Lung (tissue), 12 donors: ENCODE measurements around the gene TBC1D10A. TPM values are rescaled to one million over a fixed set of nuclear protein-coding genes. Genes with fewer than 3 reads are reported as not detected.

Source experiments
- ATAC-seq: fragments of 200-7000 bp; cut with Tn5 transposase; one replicate; pipeline ENCODE4 v1.9.1; 2020; ENCODE audit warnings: moderate number of reproducible peaks; ENCODE audit not compliant: insufficient read depth, low FRiP score
- DNase-seq, 3 donors: peaks; one replicate each; pipeline ENCODE4 v3.0.0-alpha.2; 2013 to 2017
- H3K27ac ChIP-seq, 2 donors: one replicate each; pipeline ENCODE4 v1.5.1; 2013; ENCODE audit warnings: mild to moderate bottlenecking in 2 of 2, moderate library complexity in 2 of 2, control low read depth in 1 of 2, inconsistent platforms in 1 of 2, low read depth in 1 of 2, low read length in 1 of 2
- H3K27me3 ChIP-seq, 3 donors: one replicate each; pipeline ENCODE4 v1.5.1; 2013; ENCODE audit warnings: low read length in 2 of 3; ENCODE audit not compliant: control insufficient read depth in 3 of 3, insufficient read depth in 3 of 3
- H3K36me3 ChIP-seq, 4 donors: one replicate each; pipeline ENCODE4 v1.5.1; 2013; ENCODE audit warnings: low read length in 4 of 4, mild to moderate bottlenecking in 1 of 4, moderate library complexity in 1 of 4; ENCODE audit not compliant: control insufficient read depth in 4 of 4, insufficient read depth in 4 of 4
- H3K4me1 ChIP-seq, 5 donors: one replicate each; pipeline ENCODE4 v1.5.1; 2013; ENCODE audit warnings: low read length in 5 of 5, mild to moderate bottlenecking in 2 of 5, moderate library complexity in 1 of 5; ENCODE audit not compliant: control insufficient read depth in 5 of 5, insufficient read depth in 5 of 5
- H3K4me3 ChIP-seq: one replicate; pipeline ENCODE4 v1.5.1; 2013; ENCODE audit warnings: mild to moderate bottlenecking, control low read depth, moderate library complexity
- H3K9ac ChIP-seq, 2 donors: one replicate each; pipeline ENCODE4 v1.5.1; 2013; ENCODE audit warnings: low read length in 2 of 2, control low read depth in 1 of 2; ENCODE audit not compliant: insufficient read depth in 1 of 2
- H3K9me3 ChIP-seq, 4 donors: one replicate each; pipeline ENCODE4 v1.5.1; 2013; ENCODE audit warnings: low read length in 3 of 4, mild to moderate bottlenecking in 1 of 4, moderate library complexity in 1 of 4; ENCODE audit not compliant: control insufficient read depth in 4 of 4, insufficient read depth in 3 of 4
- WGBS, 2 donors: extraction: QIAGEN DNeasy Blood & Tissue Kit; methylation state at CpG; one replicate each; pipeline ENCODE4 v1.1.7; 2013; 5-methylcytosine and 5-hydroxymethylcytosine counted together
- polyA plus RNA-seq, 2 donors: library from polyadenylated mRNA; stranded (reverse); fragments of 200-250 nt; gene quantifications; one replicate each; pipeline ENCODE4 v1.2.1, GENCODE V29; 2013
- total RNA-seq, 2 donors: library from RNA; depleted of rRNA in 1 of 2; stranded (reverse); fragments of >200 nt in 1 of 2; gene quantifications; one replicate each; pipeline ENCODE4 v1.2.1, GENCODE V29; 2014 to 2021
- TF ChIP-seq, protein P1 (sequence below): IDR thresholded peaks from 2 replicates; pipeline ENCODE4 v1.5.1; 2012; ENCODE audit warnings: mild to moderate bottlenecking; ENCODE audit errors: control extremely low read depth, extremely low read depth
- donor health status: control.
- donor health status: control.
- donor health status: Bipolar disorder and iron deficiency.
- donor health status: healthy.
- donor health status: DM: yes; HTN: yes; CAD: no.

Gene TBC1D10A
- total and polyA plus RNA-seq, 4 donors, result 15.0 to 36.4 (median 26.6) TPM

DNA sequence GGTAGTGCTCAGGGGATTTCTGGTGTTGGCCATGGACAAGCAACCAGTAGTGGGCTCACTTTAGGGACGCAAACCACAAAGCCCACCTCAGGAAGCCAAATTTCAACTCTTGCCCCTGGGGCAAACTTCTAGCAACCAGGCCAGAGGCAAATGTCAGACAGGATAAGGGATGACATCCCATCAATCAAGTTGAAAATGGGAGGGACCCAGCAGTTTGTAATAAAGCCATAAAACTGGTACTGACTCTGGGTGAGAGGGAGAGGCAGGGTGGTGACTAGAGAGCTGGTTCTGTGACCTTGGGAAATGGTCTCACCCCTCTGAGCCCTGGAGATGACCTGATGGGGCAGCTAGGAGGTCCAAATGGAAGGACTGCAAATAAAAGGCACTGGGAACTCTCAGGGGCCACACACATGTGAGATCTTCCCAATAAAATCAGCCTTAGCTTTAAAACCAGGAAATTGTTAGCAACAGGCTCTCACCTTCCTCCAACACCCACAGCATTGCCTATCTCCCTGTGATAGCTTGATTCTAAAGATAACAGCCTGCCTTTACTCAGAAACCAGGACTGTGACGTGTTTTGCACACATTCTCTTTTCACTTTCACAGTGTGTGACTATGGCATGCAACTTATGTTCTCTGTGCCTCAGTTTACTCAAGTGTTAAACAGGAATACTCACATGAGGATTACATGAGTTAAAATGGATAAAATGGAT lies 6.4 kb upstream of the TBC1D10A start:
- peaks cover 0 to 2% (median 0%) of the 10 kb centered on the region in 4 donors for H3K9me3 ChIP-seq
- H3K4me1 ChIP-seq, result no peaks in the 10 kb centered on the region
- no peak overlapping the region for H3K9ac ChIP-seq
- H3K4me3 ChIP-seq, result no peak overlapping the region
- H3K36me3 ChIP-seq, result peaks cover 37 to 64% (median 47%) of the 10 kb centered on the region in 4 donors
- DNase-seq, result no peak
- TF ChIP-seq, protein P1, sequence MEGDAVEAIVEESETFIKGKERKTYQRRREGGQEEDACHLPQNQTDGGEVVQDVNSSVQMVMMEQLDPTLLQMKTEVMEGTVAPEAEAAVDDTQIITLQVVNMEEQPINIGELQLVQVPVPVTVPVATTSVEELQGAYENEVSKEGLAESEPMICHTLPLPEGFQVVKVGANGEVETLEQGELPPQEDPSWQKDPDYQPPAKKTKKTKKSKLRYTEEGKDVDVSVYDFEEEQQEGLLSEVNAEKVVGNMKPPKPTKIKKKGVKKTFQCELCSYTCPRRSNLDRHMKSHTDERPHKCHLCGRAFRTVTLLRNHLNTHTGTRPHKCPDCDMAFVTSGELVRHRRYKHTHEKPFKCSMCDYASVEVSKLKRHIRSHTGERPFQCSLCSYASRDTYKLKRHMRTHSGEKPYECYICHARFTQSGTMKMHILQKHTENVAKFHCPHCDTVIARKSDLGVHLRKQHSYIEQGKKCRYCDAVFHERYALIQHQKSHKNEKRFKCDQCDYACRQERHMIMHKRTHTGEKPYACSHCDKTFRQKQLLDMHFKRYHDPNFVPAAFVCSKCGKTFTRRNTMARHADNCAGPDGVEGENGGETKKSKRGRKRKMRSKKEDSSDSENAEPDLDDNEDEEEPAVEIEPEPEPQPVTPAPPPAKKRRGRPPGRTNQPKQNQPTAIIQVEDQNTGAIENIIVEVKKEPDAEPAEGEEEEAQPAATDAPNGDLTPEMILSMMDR, result no peak
- H3K27ac ChIP-seq, result no peak overlapping the region
- WGBS, 2 donors, result 93 to 95% methylated on average over 2 of the region's 2 CpGs
- H3K27me3 ChIP-seq, result no peaks in the 10 kb centered on the region
- no peak for ATAC-seq

DNA sequence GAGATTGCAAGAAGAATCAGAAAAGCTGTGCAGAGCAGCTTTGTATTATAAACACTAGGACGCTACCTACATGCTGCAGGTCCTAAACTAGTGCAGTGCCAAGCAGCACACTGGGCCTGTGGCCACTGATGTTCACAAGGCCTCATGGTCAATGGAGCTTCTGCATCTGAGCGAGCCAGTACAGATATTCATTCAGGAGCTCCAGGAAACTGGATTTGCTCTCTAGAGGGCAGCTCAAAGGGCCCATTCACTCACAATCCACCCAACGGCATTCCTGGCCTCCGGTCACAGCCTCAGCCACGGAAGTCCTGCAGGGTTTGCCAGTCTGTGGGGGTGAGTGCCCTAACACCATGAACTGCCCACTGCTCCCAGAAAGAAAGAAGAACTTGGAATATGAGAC lies 5.8 kb upstream of the TBC1D10A start:
- Histone ChIP-seq H3K27me3 (no peaks in the 10 kb centered on the region), H3K4me3 (no peak overlapping the region), H3K36me3 (peaks cover 32 to 59% (median 44%) of the 10 kb centered on the region in 4 donors), H3K9ac (no peak overlapping the region), H3K9me3 (peaks cover 0 to 2% (median 0%) of the 10 kb centered on the region in 4 donors), H3K4me1 (peaks cover 0 to 4% (median 0%) of the 10 kb centered on the region in 5 donors), H3K27ac (no peak overlapping the region)
- TF ChIP-seq, protein P1, result no peak
- no peak for ATAC-seq
- DNase-seq, result no peak
- 86% methylated on average over 5 of the region's 5 CpGs for WGBS, 2 donors

GRCh38 chr22:30328466-30329049 lies 1.8 kb upstream of the TBC1D10A start:
- TF ChIP-seq, protein P1, result no peak
- no peaks in the 10 kb centered on the region for H3K9me3 ChIP-seq
- no peaks in the 10 kb centered on the region for H3K27me3 ChIP-seq
- H3K4me3 ChIP-seq, result no peak overlapping the region
- no peak for DNase-seq
- H3K27ac ChIP-seq, result no peak overlapping the region
- WGBS, 2 donors, result 81 to 96% methylated on average over 3 of the region's 3 CpGs
- H3K9ac ChIP-seq, result no peak overlapping the region
- peaks cover 3 to 22% (median 10%) of the 10 kb centered on the region in 4 donors for H3K36me3 ChIP-seq
- no peak for ATAC-seq
- peaks cover 11 to 29% (median 14%) of the 10 kb centered on the region in 5 donors for H3K4me1 ChIP-seq
